ENCODE data around the gene TEDC2. TPM values are rescaled to one million over a fixed set of nuclear protein-coding genes. Genes with fewer than 3 reads are reported as not detected.

The TEDC2 gene
- total RNA-seq, 4 donors from 2014 or later = 1.3 to 2.5 (median 1.8) TPM; not detected in 1

GRCh38 chr16:2511996-2512734, 52.3 kb downstream of the TEDC2 start:
- no peaks in the 10 kb centered on the region for H3K9me3 ChIP-seq
- H3K4me1 ChIP-seq = peaks cover 0 to 49% (median 31%) of the 10 kb centered on the region in 4 donors
- H3K4me3 ChIP-seq = no peak overlapping the region
- no peak for DNase-seq (ENCODE audit: low spot score in 2 of 2)
- H3K36me3 ChIP-seq = peaks cover 0 to 4% (median 0%) of the 10 kb centered on the region in 3 donors
- H3K27me3 ChIP-seq = no peaks in the 10 kb centered on the region
- no peak for TF ChIP-seq EP300 (IDR thresholded peaks at IDR 0.05)
- no peak for TF ChIP-seq CTCF (IDR thresholded peaks at IDR 0.05)
- H3K27ac ChIP-seq = peak overlapping the region in 3 of 4 donors; percentile 98 to 100 (median 99)
- 89 to 90% methylated on average over 15 to 16 of the region's 17 CpGs for WGBS, 2 donors

GRCh38 chr16:2512735-2513404, 53.0 kb downstream of the TEDC2 start:
- Histone ChIP-seq H3K27me3 (no peaks in the 10 kb centered on the region), H3K27ac (peak overlapping the region; percentile 92 to 100 (median 98)), H3K4me1 (peaks cover 0 to 56% (median 36%) of the 10 kb centered on the region in 4 donors), H3K9me3 (no peaks in the 10 kb centered on the region), H3K4me3 (peak overlapping the region; percentile 36 to 99 (median 94)), H3K36me3 (peaks cover 0 to 4% (median 0%) of the 10 kb centered on the region in 3 donors)
- TF ChIP-seq EP300 (IDR thresholded peaks at IDR 0.05) (no peak), POLR2A (IDR thresholded peaks at IDR 0.05) (no peak), CTCF (IDR thresholded peaks at IDR 0.05) (no peak)
- 31 to 41% methylated on average over 13 to 15 of the region's 15 CpGs for WGBS, 2 donors
- no peak for DNase-seq (ENCODE audit: low spot score in 2 of 2)

DNA sequence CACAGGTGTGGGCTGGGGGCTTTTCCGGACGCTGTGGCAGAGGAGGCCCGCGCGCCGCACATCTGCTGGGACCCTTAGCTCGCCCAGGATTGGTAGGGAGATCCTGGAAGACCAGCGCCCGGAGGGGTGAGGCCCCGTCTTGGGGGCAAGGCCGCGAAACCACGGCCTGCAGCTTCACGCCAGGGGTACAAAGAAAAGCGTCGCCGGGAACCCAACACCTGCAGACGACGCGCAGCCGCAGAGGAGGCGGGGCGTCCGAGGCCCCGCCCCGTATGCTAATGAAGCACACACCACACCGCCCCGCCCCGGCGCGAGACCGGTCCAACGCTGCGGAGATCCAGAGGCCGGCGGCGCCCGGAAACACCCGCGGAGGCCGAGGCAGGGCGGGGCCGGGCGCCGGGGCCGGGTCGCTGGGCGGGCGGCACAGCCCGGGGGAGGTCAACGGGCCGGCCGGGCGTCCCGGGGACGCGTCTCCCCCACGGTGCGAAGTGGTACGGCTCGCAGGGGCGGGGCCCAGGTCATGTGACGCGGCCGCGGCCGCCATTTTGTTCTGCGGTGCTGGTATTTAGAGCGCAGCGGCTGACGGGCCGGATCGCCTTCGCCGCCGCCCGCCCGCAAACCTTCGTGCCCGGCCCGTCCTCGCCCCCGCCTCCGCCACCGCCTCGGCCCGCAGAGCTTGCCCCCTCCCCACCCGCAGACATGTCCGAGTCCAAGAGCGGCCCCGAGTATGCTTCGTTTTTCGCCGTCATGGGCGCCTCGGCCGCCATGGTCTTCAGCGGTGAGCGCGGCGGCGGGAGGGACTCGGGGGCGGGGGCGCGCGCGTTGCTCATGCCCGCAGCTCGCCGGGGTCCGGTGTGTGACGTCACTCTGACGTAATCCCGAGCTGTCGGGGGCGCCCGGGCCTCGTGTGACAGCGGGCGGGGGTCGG, 53.8 kb downstream of the TEDC2 start, which contains the start of gene ATP6V0C:
Gene ATP6V0C (plus strand): TSS at position 548 of the 928 bp plus-strand sequence. CDS start 152 bp downstream, at position 700.
- H3K9me3 ChIP-seq = no peaks in the 10 kb centered on the region
- H3K4me3 ChIP-seq = peak within 1 kb of the TSS; percentile 89 to 99 (median 94)
- no peaks in the 10 kb centered on the region for H3K27me3 ChIP-seq
- WGBS, 2 donors = 0 to 1% methylated on average over 29 to 41 of the region's 122 CpGs
- peaks cover 0 to 4% (median 0%) of the 10 kb centered on the region in 3 donors for H3K36me3 ChIP-seq
- peak; percentile 93 for DNase-seq (ENCODE audit: low spot score in 2 of 2)
- TF ChIP-seq POLR2A (IDR thresholded peaks at IDR 0.05) (peak; percentile 77 to 94), CTCF (IDR thresholded peaks at IDR 0.05) (peak in 2 of 5 experiments; percentile 43 to 61), EP300 (IDR thresholded peaks at IDR 0.05) (peak in 1 of 2 donors; percentile 94)
- peak within 1 kb of the TSS; percentile 92 to 100 (median 98) for H3K27ac ChIP-seq
- peaks cover 0 to 64% (median 44%) of the 10 kb centered on the region in 4 donors for H3K4me1 ChIP-seq

Small RNA genes within 50 kb of the gene (small RNA-seq; reads per million reads assigned to genes)
- gene MIR6768 = not detected

Other genes with a start within 250 kb of the TEDC2 start
- 100 to 1,000 TPM in 1 of 4 donors, 10 to 100 TPM in 3; 19.8 to 203 (median 24.4) TPM for gene BRICD5, start 249.2 kb upstream of the TEDC2 start, total RNA-seq
- gene PGP, start 245.3 kb upstream of the TEDC2 start, total RNA-seq = 10 to 100 TPM; 13.1 to 27.0 (median 23.2) TPM
- gene E4F1, start 236.5 kb upstream of the TEDC2 start, total RNA-seq = 10 to 100 TPM; 30.6 to 60.6 (median 45.2) TPM
- gene DNASE1L2, start 223.7 kb upstream of the TEDC2 start, total RNA-seq = 1 to 10 TPM in 1 of 4 donors, under 1 TPM in 3; 0.39 to 5.4 (median 0.64) TPM
- 10 to 100 TPM; 74.3 to 94.7 (median 81.5) TPM for gene ECI1, start 208.5 kb upstream of the TEDC2 start, total RNA-seq
- 100 to 1,000 TPM; 101 to 127 (median 114) TPM for gene RNPS1, start 192.0 kb upstream of the TEDC2 start, total RNA-seq
- 10 to 100 TPM; 14.9 to 22.2 (median 15.8) TPM for gene ABCA3, start 119.4 kb upstream of the TEDC2 start, total RNA-seq
- gene CCNF, start 30.7 kb upstream of the TEDC2 start, total RNA-seq = 1 to 10 TPM; 1.6 to 3.0 (median 2.0) TPM
- under 1 TPM in 1 of 4 donors, not detected in 3; 0.39 TPM for gene NTN3, start 11.2 kb downstream of the TEDC2 start, total RNA-seq
- 10 to 100 TPM; 12.0 to 18.3 (median 16.3) TPM for gene TBC1D24, start 15.0 kb downstream of the TEDC2 start, total RNA-seq
- gene ATP6V0C, start 53.8 kb downstream of the TEDC2 start, total RNA-seq = 10 to 100 TPM; 48.1 to 73.0 (median 61.1) TPM
- 10 to 100 TPM; 40.4 to 64.5 (median 55.2) TPM for gene AMDHD2, start 60.3 kb downstream of the TEDC2 start, total RNA-seq
- gene CEMP1, start 71.3 kb downstream of the TEDC2 start, total RNA-seq = not detected
- 10 to 100 TPM; 28.6 to 41.7 (median 32.4) TPM for gene PDPK1, start 77.9 kb downstream of the TEDC2 start, total RNA-seq
- gene KCTD5, start 222.4 kb downstream of the TEDC2 start, total RNA-seq = 10 to 100 TPM; 17.8 to 24.3 (median 21.2) TPM